GM23248 (cell line): Measurements from ENCODE around the gene EEF2K. TPM values are rescaled to one million over a fixed set of nuclear protein-coding genes. Genes with fewer than 3 reads are reported as not detected.

Experiments used
- DNase-seq: peaks from one replicate; pipeline ENCODE4 v3.0.0-alpha.2; 2015
- H2AFZ ChIP-seq: fragments of 200-600 bp; sonication (generic); 2 replicates; pipeline ENCODE4 v1.6.1; 2016; ENCODE audit warnings: antibody characterized with exemption
- H3F3A ChIP-seq: fragments of 200-600 bp; sonication (generic); 2 replicates; pipeline ENCODE4 v1.6.1; 2016; ENCODE audit warnings: mild to moderate bottlenecking, antibody characterized with exemption, mixed run types; ENCODE audit not compliant: insufficient read depth
- H3K27ac ChIP-seq: fragments of 200-600 bp; sonication (generic); 2 replicates; pipeline ENCODE4 v1.5.1; 2016; ENCODE audit warnings: mild to moderate bottlenecking
- H3K27me3 ChIP-seq: fragments of 200-600 bp; sonication (generic); replicated peaks from 2 replicates; pipeline ENCODE4 v1.6.1; 2016; ENCODE audit warnings: mild to moderate bottlenecking; ENCODE audit not compliant: insufficient read depth
- H3K36me3 ChIP-seq: fragments of 200-600 bp; sonication (generic); 2 replicates; pipeline ENCODE4 v1.6.1; 2016; ENCODE audit warnings: low read depth, mild to moderate bottlenecking
- H3K4me1 ChIP-seq: fragments of 200-600 bp; sonication (generic); 2 replicates; pipeline ENCODE4 v1.6.1; 2016; ENCODE audit warnings: mild to moderate bottlenecking; ENCODE audit not compliant: insufficient read depth
- H3K4me2 ChIP-seq: fragments of 200-600 bp; sonication (generic); one replicate; pipeline ENCODE4 v1.6.1; 2016; ENCODE audit warnings: mild to moderate bottlenecking; ENCODE audit not compliant: unreplicated experiment
- H3K4me3 ChIP-seq: fragments of 200-600 bp; sonication (generic); 2 replicates; pipeline ENCODE4 v1.5.1; 2016; ENCODE audit warnings: mild to moderate bottlenecking
- H3K79me2 ChIP-seq: fragments of 200-600 bp; sonication (generic); 2 replicates; pipeline ENCODE4 v1.6.1; 2016; ENCODE audit warnings: mild to moderate bottlenecking; ENCODE audit not compliant: insufficient read depth
- H3K9ac ChIP-seq: fragments of 200-600 bp; sonication (generic); 2 replicates; pipeline ENCODE4 v1.6.1; 2016; ENCODE audit warnings: mild to moderate bottlenecking
- H3K9me2 ChIP-seq: fragments of 200-600 bp; sonication (generic); 2 replicates; pipeline ENCODE4 v1.6.1; 2016; ENCODE audit warnings: mixed run types, mild to moderate bottlenecking, moderate library complexity; ENCODE audit not compliant: insufficient read depth
- H3K9me3 ChIP-seq: fragments of 200-600 bp; sonication (generic); one replicate; pipeline ENCODE4 v1.6.1; 2017; ENCODE audit warnings: low read depth
- H4K20me1 ChIP-seq: fragments of 200-600 bp; sonication (generic); 2 replicates; pipeline ENCODE4 v1.6.0; 2016; ENCODE audit not compliant: insufficient read depth
- EZH2 ChIP-seq: fragments of 200-600 bp; sonication (generic); IDR thresholded peaks from 2 replicates; pipeline ENCODE4 v1.6.1; 2018; ENCODE audit warnings: antibody characterized with exemption, mild to moderate bottlenecking; ENCODE audit not compliant: insufficient read depth, poor library complexity, severe bottlenecking
- EZH2phosphoT487 ChIP-seq: fragments of 200-600 bp; sonication (generic); IDR thresholded peaks from 2 replicates; pipeline ENCODE4 v1.6.1; 2018; ENCODE audit warnings: antibody characterized with exemption, moderate library complexity, mild to moderate bottlenecking, low read depth; ENCODE audit not compliant: insufficient read depth
- WGBS, 2 experiments: methylation state at CpG; one replicate each; pipeline ENCODE4 v1.1.6; 2015 to 2017; ENCODE audit warnings: low lambda C conversion rate in 2 of 2, low coverage in 1 of 2; ENCODE audit errors: missing lambda C conversion rate in 2 of 2; 5-methylcytosine and 5-hydroxymethylcytosine counted together
- in situ Hi-C: fragments of 300-500 bp; cut with MboI; formaldehyde crosslinking; loops from 2 replicates; pipeline ENCODE4 v1.15.0; 2020
- polyA plus RNA-seq: library from polyadenylated mRNA; unstranded; fragments of >200 nt; fragmentation: Nextera tagmentation; extraction: Ambion mirVana; gene quantifications from 2 replicates; pipeline ENCODE4 v1.2.1, GENCODE V29; 2016
- total RNA-seq: library from RNA; depleted of rRNA; stranded (reverse); fragments of >200 nt; shearing (Covaris generic); gene quantifications from 2 replicates; pipeline ENCODE4 v1.2.3, GENCODE V29; 2014

Gene EEF2K
- total and polyA plus RNA-seq, 2 experiments from 2014 or later = 8.7 to 16.6 TPM

GRCh38 chr16:22264786-22265185, 58.7 kb downstream of the EEF2K start:
- Histone ChIP-seq H3K36me3 (peaks cover 15% of the 10 kb centered on the region; the same call in 1 of the 2 replicates), H4K20me1 (no peaks in the 10 kb centered on the region), H3K4me1 (peaks cover 7% of the 10 kb centered on the region; the same call in 1 of the 2 replicates), H3K27me3 (no peaks in the 10 kb centered on the region), H3K9me2 (no peaks in the 10 kb centered on the region), H3K9me3 (no peaks in the 10 kb centered on the region), H2AFZ (no peak overlapping the region), H3K4me2 (no peak overlapping the region), H3K4me3 (no peak overlapping the region), H3K79me2 (no peaks in the 10 kb centered on the region), H3K9ac (no peak overlapping the region), H3K27ac (no peak overlapping the region), H3F3A (no peaks in the 10 kb centered on the region)
- TF ChIP-seq EZH2phosphoT487 (no peak), EZH2 (no peak)
- 87 to 95% methylated on average over 7 of the region's 7 CpGs for WGBS, 2 experiments
- in situ Hi-C loops = no loop called here
- no peak for DNase-seq

- H2AFZ ChIP-seq = no peak overlapping the region
- H3K27ac ChIP-seq = no peak overlapping the region
- peaks cover 15% of the 10 kb centered on the region; the same call in 1 of the 2 replicates for H3K36me3 ChIP-seq
- no peaks in the 10 kb centered on the region for H3K9me3 ChIP-seq
- H3K4me1 ChIP-seq = peaks cover 7% of the 10 kb centered on the region; the same call in 1 of the 2 replicates
- H3F3A ChIP-seq = no peaks in the 10 kb centered on the region
- DNase-seq = no peak
- 90 to 91% methylated on average over 5 of the region's 5 CpGs for WGBS, 2 experiments
- no peaks in the 10 kb centered on the region for H4K20me1 ChIP-seq
- no peaks in the 10 kb centered on the region for H3K27me3 ChIP-seq
- in situ Hi-C loops = no loop called here
- no peak overlapping the region for H3K9ac ChIP-seq
- no peak overlapping the region for H3K4me2 ChIP-seq
- no peaks in the 10 kb centered on the region for H3K9me2 ChIP-seq
- no peak for TF ChIP-seq EZH2phosphoT487
- no peak for TF ChIP-seq EZH2
- H3K4me3 ChIP-seq = no peak overlapping the region
- H3K79me2 ChIP-seq = no peaks in the 10 kb centered on the region
These were observed 59.3 kb downstream of the EEF2K start for GRCh38 chr16:22265351-22265750.

- no peak overlapping the region for H2AFZ ChIP-seq
- in situ Hi-C loops = no loop called here
- no peak overlapping the region for H3K4me3 ChIP-seq
- DNase-seq = no peak
- no peaks in the 10 kb centered on the region for H3K79me2 ChIP-seq
- TF ChIP-seq EZH2 (no peak), EZH2phosphoT487 (no peak)
- H3K36me3 ChIP-seq = peaks cover 12% of the 10 kb centered on the region; the same call in 1 of the 2 replicates
- no peaks in the 10 kb centered on the region for H3F3A ChIP-seq
- peaks cover 7% of the 10 kb centered on the region; the same call in 1 of the 2 replicates for H3K4me1 ChIP-seq
- H3K9ac ChIP-seq = no peak overlapping the region
- no peaks in the 10 kb centered on the region for H3K9me2 ChIP-seq
- no peaks in the 10 kb centered on the region for H3K9me3 ChIP-seq
- 96 to 98% methylated on average over 17 to 19 of the region's 19 CpGs for WGBS, 2 experiments
- H3K4me2 ChIP-seq = no peak overlapping the region
- no peaks in the 10 kb centered on the region for H4K20me1 ChIP-seq
- no peak overlapping the region for H3K27ac ChIP-seq
- H3K27me3 ChIP-seq = no peaks in the 10 kb centered on the region
These were observed 60.5 kb downstream of the EEF2K start for GRCh38 chr16:22266546-22266945.

- no peak for TF ChIP-seq EZH2
- TF ChIP-seq EZH2phosphoT487 = no peak
- in situ Hi-C loops = no loop called here
These were observed 61.7 kb downstream of the EEF2K start for GRCh38 chr16:22267764-22268163.

GRCh38 chr16:22270525-22270924, 64.4 kb downstream of the EEF2K start:
- Histone ChIP-seq H3K79me2 (no peaks in the 10 kb centered on the region), H3K4me1 (no peaks in the 10 kb centered on the region), H3K4me3 (no peak overlapping the region), H3K9me3 (no peaks in the 10 kb centered on the region), H4K20me1 (no peaks in the 10 kb centered on the region), H2AFZ (no peak overlapping the region), H3K9ac (no peak overlapping the region), H3F3A (peaks cover 7% of the 10 kb centered on the region), H3K27me3 (no peaks in the 10 kb centered on the region), H3K9me2 (no peaks in the 10 kb centered on the region), H3K4me2 (no peak overlapping the region), H3K27ac (no peak overlapping the region), H3K36me3 (peaks cover 25% of the 10 kb centered on the region)
- TF ChIP-seq EZH2phosphoT487 = no peak
- TF ChIP-seq EZH2 = no peak
- in situ Hi-C loops = no loop called here
- DNase-seq = peak; percentile 32
- 62% methylated on average over 3 of the region's 3 CpGs for WGBS, 2 experiments

More at GRCh38 chr16:22267764-22268163, 61.7 kb downstream of the EEF2K start:
- Histone ChIP-seq H3K4me3 (no peak overlapping the region), H3K4me2 (no peak overlapping the region), H3K9me2 (no peaks in the 10 kb centered on the region), H3K4me1 (no peaks in the 10 kb centered on the region), H3K9ac (no peak overlapping the region), H3K9me3 (no peaks in the 10 kb centered on the region), H3K36me3 (peaks cover 17% of the 10 kb centered on the region), H2AFZ (no peak overlapping the region), H3K27me3 (no peaks in the 10 kb centered on the region), H3K79me2 (no peaks in the 10 kb centered on the region), H4K20me1 (no peaks in the 10 kb centered on the region), H3K27ac (no peak overlapping the region), H3F3A (peaks cover 7% of the 10 kb centered on the region)
- DNase-seq = no peak
- WGBS, 2 experiments = 84 to 88% methylated on average over 8 of the region's 8 CpGs
